DMS153 treated with DMSO at 0.1 percent for 48 hours (cell line): ENCODE measurements around the gene SLC15A5.
A peak's percentile ranks its signal among the peaks of the same experiment; 100 is the strongest.

Source experiments
- DNase-seq: peaks from one replicate; lab custom pipeline; 2025; ENCODE audit not compliant: unreplicated experiment; lab: John Stamatoyannopoulos, UW

SLC15A5 gene

GRCh38 chr12:16261944-16262475, 15.5 kb downstream of the SLC15A5 start:
- DNase-seq, result no peak

GRCh38 chr12:16260206-16260605, 17.3 kb downstream of the SLC15A5 start:
- DNase-seq, result no peak

DNA sequence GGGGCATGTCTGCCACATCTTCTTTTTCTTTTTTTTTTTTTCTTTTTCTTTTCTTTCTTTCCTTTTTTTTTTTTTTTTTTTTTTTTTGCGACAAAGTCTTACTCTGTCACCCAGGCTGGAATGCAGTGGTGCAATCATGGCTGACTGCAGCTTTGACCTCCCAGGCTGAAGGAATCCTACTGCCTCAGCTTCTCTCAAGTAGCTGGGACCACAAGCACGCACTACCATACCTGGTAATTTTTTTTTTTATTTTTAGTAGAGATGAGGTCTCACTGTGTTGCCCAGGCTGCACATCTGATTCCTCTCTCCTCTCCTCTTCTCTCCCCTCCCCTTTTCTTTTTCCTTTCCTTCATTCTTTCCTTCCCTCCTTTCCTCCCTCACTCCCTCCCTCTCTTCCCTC, 18.5 kb downstream of the SLC15A5 start:
- DNase-seq, result no peak

DNA sequence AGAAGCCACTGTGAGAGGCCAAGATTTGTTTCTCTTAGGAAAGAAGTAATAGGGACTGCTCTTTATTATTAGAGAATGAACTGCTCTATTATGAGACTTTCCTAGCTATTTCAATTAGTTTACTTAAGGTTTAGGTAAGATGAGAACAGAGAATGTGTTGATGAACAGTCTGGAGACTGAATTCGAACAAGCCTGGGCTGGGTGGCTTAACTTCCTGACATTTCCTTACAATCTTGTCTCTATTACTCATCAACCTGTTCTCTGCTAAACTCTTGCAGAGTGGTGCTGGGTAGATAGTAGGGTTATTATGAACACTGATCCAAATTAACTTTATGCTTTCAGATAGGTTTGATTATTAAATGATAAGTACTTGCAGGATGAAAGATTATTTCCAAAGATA, 31.2 kb downstream of the SLC15A5 start:
- DNase-seq, result no peak

GRCh38 chr12:16245209-16245608, 32.3 kb downstream of the SLC15A5 start:
- DNase-seq, result no peak

GRCh38 chr12:16243487-16244412, 33.7 kb downstream of the SLC15A5 start:
- no peak for DNase-seq

GRCh38 chr12:16241346-16241745, 36.1 kb downstream of the SLC15A5 start:
- no peak for DNase-seq

- no peak for DNase-seq
Observed at GRCh38 chr12:16238661-16239060, 38.8 kb downstream of the SLC15A5 start.

DNA sequence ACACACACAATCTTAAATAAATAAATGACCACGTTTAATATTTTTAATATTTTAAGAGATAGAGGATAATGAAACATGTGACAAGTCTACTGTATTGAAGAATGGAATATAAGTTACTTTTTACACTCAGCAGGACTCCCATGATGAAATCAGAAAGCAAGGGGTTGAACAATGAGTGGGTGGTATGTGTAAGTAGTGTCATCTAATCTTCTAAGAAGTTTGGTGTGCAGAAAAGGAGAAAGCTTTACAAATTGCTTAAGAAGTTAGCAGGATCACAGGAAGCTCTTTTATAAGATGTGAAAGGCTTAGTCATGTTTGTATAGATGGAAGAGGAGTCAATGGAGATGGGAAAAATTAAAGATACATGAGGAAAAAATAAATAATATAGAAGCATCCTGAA, 47.8 kb downstream of the SLC15A5 start:
- DNase-seq, result no peak

GRCh38 chr12:16228067-16228466, 49.4 kb downstream of the SLC15A5 start:
- DNase-seq, result no peak

DNA sequence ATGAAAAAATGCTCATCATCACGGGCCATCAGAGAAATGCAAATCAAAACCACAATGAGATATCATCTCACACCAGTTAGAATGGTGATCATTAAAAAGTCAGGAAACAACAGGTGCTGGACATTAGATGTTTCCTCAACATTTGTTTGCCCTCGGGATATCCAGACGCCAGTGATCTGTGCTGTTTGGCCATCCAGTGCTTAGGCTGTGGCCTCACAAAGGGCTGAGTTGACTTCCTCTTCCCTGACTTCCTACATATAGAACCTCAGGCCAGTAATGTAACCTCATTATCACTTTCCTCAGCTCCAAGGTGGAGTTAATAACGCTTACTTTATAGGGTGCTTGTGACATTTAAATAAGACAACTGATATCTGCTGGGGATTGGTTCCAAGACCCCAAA, 51.8 kb downstream of the SLC15A5 start:
- no peak for DNase-seq

DNA sequence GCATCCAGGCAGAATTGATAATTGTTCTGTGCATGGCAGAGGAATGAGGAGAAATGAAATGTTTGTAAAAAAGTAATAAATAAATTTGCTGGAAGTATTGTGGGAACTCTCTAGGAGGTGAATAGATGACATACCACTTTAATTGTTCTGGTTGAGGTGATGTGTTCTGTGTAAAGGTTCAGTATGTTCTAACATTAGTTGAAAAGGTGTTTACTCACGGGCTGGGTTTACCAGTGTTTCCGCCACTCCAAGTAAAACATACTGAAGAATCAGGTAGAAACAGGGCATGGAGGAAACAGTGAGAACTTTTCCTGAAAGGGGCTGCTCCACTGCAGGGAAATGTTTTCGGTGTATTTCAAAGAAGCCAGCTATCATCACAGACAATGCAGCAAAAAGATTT, 53.3 kb downstream of the SLC15A5 start:
- DNase-seq, result no peak

DNA sequence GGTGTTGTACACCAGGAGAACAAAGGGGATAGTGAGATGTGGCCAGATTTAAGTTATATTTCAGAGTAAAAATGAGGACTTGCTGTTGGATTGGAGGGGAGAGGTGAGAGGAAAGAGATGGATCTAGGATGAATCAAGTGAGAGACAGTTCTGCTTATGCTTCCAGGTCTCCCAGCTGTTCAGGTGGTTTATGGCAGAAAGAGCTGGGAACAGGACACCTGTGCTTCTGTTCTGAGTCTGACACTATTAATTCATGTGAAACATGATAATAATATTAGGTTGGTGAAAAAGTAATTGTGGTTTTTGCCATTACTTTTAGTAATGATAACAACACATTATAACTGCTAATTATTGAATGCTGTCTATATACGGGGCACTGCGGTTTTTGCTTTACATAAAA, 55.7 kb downstream of the SLC15A5 start:
- no peak for DNase-seq

- no peak for DNase-seq
Observed at GRCh38 chr12:16220120-16220519, 57.4 kb downstream of the SLC15A5 start.

DNA sequence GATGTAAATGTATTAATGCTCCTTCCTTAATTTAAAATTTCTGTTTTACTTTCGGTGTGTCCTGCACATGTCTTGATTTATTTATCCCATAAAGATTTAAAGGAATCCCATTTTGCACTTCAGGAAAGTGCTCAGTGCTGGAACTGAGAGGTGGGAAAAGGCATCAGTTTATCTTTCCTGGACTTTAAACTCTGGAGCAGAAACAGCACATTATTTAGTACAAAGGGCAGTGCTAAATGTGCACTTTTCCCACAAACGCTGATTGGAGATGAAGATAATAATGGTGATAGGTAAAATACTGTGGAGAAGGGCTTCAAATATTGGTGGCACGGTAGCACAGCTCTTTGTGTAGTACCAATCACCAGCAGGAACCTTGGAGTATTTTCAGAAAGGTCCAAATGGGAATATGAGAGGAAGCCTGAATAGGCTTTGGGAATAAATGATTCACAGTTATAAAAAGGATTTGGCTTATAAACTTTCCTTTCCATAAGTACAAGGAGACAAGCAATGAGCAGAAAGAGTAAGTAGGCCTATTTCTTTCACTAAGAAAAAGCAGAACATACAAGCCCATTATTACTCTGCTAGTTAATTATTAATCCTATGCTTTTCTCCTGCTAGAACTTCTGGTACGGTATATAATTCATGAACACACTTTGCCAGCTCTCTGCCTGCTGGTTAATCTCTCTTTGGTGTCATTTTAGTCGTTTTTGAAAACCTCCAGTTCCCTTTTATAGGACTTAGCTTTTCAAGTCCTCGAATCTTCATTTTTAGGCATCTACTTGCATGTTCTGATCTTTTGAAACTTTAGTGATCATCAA, 58.3 kb downstream of the SLC15A5 start:
- no peak for DNase-seq

- no peak for DNase-seq
Observed at GRCh38 chr12:16218234-16218633, 59.3 kb downstream of the SLC15A5 start.

DNA sequence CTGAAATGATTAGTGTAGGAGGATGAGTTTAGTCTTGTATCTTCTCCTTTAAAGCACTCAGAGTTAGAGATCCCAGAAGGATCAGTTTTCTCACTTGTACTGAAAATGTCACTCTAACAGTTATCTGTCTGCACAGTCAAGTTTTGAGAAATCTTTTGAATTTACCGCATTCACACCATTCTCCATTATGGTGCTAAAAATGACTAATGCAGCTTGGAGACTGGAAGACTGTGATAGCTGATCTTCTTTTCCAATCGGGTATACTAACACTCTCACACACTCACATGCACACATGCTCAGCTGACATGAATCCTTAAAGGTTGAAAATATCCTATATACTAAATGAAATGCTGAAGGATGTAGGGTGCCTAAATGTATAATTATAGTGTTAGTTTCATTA, 65.8 kb downstream of the SLC15A5 start:
- DNase-seq, result no peak

DNA sequence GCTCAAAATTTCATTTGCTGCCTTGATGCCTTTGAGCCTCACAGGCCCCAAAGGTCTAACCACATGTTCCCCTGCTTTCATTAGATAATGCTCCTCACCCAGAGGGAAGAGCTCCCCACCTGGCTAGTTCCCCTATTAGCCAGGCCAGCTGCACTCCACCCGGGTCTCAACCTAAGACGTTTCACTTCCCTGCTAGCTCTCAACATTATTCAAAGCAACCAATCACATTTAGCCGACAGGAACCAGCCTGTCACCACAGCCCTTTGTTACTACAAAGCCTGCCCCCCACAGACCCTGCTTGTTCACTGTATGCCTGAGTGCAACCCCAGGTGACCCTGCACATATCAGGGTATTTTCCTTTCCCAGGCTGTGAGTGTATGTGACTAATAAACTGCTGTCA, 78.6 kb downstream of the SLC15A5 start:
- no peak for DNase-seq

- no peak for DNase-seq
Observed at GRCh38 chr12:16197600-16197999, 79.9 kb downstream of the SLC15A5 start.

DNA sequence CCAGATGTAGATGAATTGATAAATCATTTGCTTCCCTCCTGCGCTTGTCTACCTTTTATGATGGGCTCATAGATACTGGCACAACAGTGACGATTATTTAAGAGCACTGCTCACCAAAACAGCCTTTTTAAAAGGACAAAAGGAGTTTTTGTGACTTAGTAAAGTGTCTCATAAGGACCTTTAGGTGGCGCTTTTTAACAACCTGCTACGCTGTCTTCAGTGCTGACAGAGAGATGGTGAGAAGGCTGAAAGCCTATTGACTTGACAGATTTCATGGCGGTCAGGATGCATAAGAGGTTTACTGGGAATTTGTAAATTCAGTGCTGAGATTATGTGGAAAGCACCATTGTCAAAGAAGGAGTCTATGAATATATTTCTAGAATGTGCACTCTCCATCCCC, 87.6 kb downstream of the SLC15A5 start:
- peak; percentile 27 for DNase-seq

- peak; percentile 42 for DNase-seq
Observed at GRCh38 chr12:16187660-16188059, 89.8 kb downstream of the SLC15A5 start.

GRCh38 chr12:16184681-16185080, 92.8 kb downstream of the SLC15A5 start:
- DNase-seq, result no peak
